Left lung (tissue), 10 donors: Measurements from ENCODE around the gene ARSA. TPM values are rescaled to one million over a fixed set of nuclear protein-coding genes. Genes with fewer than 3 reads are reported as not detected.
A peak's percentile ranks its signal among the peaks of the same experiment; 100 is the strongest.

Experiments used
- ATAC-seq: fragments of 200-7000 bp; cut with Tn5 transposase; one replicate; pipeline ENCODE4 v1.9.1; 2020; ENCODE audit warnings: moderate library complexity
- DNase-seq, 4 donors: peaks; one replicate each; pipeline ENCODE4 v3.0.0-alpha.2; 2013 to 2020
- H3K27ac ChIP-seq, 2 donors: fragments of 200-600 bp; sonication (generic) in 1 of 2; one replicate each; pipeline versions ENCODE4 v1.5.0 to v1.8.0; 2020 to 2021
- H3K27me3 ChIP-seq, 2 donors: fragments of 200-600 bp; sonication (generic) in 1 of 2; one replicate each; pipeline versions ENCODE4 v1.5.0 to v1.8.0; 2020 to 2021
- H3K36me3 ChIP-seq, 2 donors: fragments of 200-600 bp; sonication (generic) in 1 of 2; one replicate each; pipeline versions ENCODE4 v1.5.0 to v1.8.0; 2020 to 2021
- H3K4me1 ChIP-seq, 2 donors: fragments of 200-600 bp; one replicate each; pipeline ENCODE4 v1.8.0; 2021
- H3K4me3 ChIP-seq, 2 donors: fragments of 200-600 bp; sonication (generic) in 1 of 2; one replicate each; pipeline versions ENCODE4 v1.5.0 to v1.8.0; 2020 to 2021; ENCODE audit warnings: mild to moderate bottlenecking in 1 of 2
- H3K9me3 ChIP-seq, 2 donors: fragments of 200-600 bp; sonication (generic) in 1 of 2; one replicate each; pipeline versions ENCODE4 v1.5.0 to v1.8.0; 2020 to 2021
- intact Hi-C, 2 donors: fragments of 100-400 bp; cut with DNase I; formaldehyde crosslinking; loops; one replicate each; pipeline versions ENCODE4 v1.11.2 to v1.14.2; 2022
- polyA plus RNA-seq, 6 donors: library from polyadenylated mRNA; unstranded; fragments of 120-200 nt; gene quantifications; one replicate each; pipeline ENCODE4 v1.2.1, GENCODE V29; 2013; ENCODE audit not compliant: insufficient read length in 6 of 6
- total RNA-seq, 2 donors: library from RNA; stranded (reverse); fragmentation: NEBNext Ultra II Directional; extraction: Animal tissue kit (Norgen Biotek cat#: 25700); gene quantifications; one replicate each; pipeline ENCODE4 v1.2.1, GENCODE V29; 2021
- TF ChIP-seq, protein P1 (sequence below), 2 donors: fragments of 200-600 bp; sonication (generic) in 1 of 2; IDR thresholded peaks; one replicate each; pipeline versions ENCODE4 v1.5.0 to v1.8.0; 2021; ENCODE audit warnings: antibody characterized with exemption in 2 of 2
- donor health status: DM: no; HTN: yes; CAD: no.
- donor health status: DM: no; HTN: no; CAD: no.

The ARSA gene
- total and polyA plus RNA-seq, 8 donors = 17.8 to 58.0 (median 21.0) TPM

GRCh38 chr22:50603511-50604255, 24.3 kb downstream of the ARSA start:
- DNase-seq = peak in 1 of 4 donors; percentile 75
- H3K9me3 ChIP-seq = no peaks in the 10 kb centered on the region

DNA sequence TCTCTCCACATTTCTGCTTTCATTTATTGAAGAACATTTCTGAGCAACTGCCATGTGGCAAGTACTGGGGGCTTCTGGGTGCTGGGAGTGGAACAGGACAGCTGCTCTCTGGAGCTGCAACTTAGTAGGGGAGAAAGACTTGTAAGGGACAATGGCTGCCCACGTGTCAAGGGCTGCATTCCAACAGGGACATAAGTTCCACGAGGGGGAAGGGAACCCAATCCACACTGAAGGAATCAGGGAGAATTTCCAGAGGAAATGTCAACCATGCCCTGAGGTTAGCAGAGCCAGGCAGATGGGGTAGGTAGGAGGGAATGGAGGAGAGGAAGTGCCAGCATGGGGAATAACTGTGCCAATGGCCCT, 25.6 kb downstream of the ARSA start:
- TF ChIP-seq, protein P1, sequence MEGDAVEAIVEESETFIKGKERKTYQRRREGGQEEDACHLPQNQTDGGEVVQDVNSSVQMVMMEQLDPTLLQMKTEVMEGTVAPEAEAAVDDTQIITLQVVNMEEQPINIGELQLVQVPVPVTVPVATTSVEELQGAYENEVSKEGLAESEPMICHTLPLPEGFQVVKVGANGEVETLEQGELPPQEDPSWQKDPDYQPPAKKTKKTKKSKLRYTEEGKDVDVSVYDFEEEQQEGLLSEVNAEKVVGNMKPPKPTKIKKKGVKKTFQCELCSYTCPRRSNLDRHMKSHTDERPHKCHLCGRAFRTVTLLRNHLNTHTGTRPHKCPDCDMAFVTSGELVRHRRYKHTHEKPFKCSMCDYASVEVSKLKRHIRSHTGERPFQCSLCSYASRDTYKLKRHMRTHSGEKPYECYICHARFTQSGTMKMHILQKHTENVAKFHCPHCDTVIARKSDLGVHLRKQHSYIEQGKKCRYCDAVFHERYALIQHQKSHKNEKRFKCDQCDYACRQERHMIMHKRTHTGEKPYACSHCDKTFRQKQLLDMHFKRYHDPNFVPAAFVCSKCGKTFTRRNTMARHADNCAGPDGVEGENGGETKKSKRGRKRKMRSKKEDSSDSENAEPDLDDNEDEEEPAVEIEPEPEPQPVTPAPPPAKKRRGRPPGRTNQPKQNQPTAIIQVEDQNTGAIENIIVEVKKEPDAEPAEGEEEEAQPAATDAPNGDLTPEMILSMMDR (IDR thresholded peaks at IDR 0.05) = no peak
- intact Hi-C loops = no loop called here
- H3K9me3 ChIP-seq = no peaks in the 10 kb centered on the region
- H3K27ac ChIP-seq = no peak overlapping the region
- ATAC-seq (no peak), DNase-seq (no peak)
- no peak overlapping the region for H3K4me3 ChIP-seq
- no peaks in the 10 kb centered on the region for H3K36me3 ChIP-seq
- peaks cover 0 to 10% of the 10 kb centered on the region in 2 donors for H3K4me1 ChIP-seq
- peaks cover 28 to 94% of the 10 kb centered on the region in 2 donors for H3K27me3 ChIP-seq

More at GRCh38 chr22:50603511-50604255, 24.3 kb downstream of the ARSA start:
- intact Hi-C loops = no loop called here
- Histone ChIP-seq H3K4me3 (no peak overlapping the region), H3K36me3 (no peaks in the 10 kb centered on the region), H3K4me1 (peaks cover 0 to 10% of the 10 kb centered on the region in 2 donors), H3K27ac (no peak overlapping the region), H3K27me3 (peaks cover 28 to 93% of the 10 kb centered on the region in 2 donors)
- TF ChIP-seq, protein P1 (IDR thresholded peaks at IDR 0.05) = no peak
- no peak for ATAC-seq

DNA sequence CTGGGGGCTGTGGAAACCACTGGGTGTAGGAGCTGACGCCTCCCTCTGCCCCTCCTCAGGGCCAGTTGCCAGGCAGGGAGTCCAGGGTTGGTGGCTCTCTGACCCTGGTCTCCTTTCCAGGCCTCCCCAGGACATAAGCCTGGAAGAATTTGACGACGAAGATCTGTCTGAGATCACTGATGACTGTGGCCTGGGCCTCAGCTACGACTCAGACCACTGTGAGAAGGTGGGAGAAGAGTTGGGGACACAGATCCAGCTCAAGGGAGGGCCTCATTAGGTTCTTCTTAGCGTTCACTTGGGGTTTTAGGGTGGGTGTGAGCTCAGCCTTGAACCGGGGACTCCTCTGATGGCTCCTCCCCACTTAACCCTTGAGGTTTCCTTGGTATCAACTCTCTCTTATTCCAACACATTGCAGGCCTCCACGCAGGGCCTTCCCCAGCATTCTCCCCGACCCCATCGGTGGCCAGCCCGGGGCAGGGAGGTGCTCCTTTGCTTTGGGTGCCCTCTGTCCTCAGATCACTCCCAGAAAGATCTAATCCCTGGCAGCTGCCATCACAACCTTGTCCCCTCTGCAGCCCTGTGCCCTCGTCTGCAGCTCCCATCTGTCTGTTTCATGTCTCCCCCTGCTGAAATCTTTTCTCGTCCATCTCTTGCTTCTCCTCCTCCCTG, 26.1 kb downstream of the ARSA start:
- peaks cover 28 to 89% of the 10 kb centered on the region in 2 donors for H3K27me3 ChIP-seq
- no peaks in the 10 kb centered on the region for H3K9me3 ChIP-seq
- peaks cover 0 to 10% of the 10 kb centered on the region in 2 donors for H3K4me1 ChIP-seq
- H3K36me3 ChIP-seq = no peaks in the 10 kb centered on the region
- no peak overlapping the region for H3K4me3 ChIP-seq
- TF ChIP-seq, protein P1 (IDR thresholded peaks at IDR 0.05) = no peak
- no peak overlapping the region for H3K27ac ChIP-seq
- ATAC-seq (no peak), DNase-seq (peak in 1 of 4 donors; percentile 54)
- intact Hi-C loops = no loop called here

GRCh38 chr22:50600967-50601668, 26.8 kb downstream of the ARSA start:
- H3K27ac ChIP-seq = no peak overlapping the region
- no peaks in the 10 kb centered on the region for H3K36me3 ChIP-seq
- TF ChIP-seq, protein P1 (IDR thresholded peaks at IDR 0.05) = no peak
- DNase-seq = peak in 1 of 4 donors; percentile 76
- intact Hi-C loops = no loop called here
- no peaks in the 10 kb centered on the region for H3K9me3 ChIP-seq
- peaks cover 28 to 82% of the 10 kb centered on the region in 2 donors for H3K27me3 ChIP-seq
- no peak for ATAC-seq
- peak overlapping the region in 1 of 2 donors; percentile 38 for H3K4me3 ChIP-seq
- peaks cover 0 to 10% of the 10 kb centered on the region in 2 donors for H3K4me1 ChIP-seq

- DNase-seq = peak in 1 of 4 donors; percentile 76
- Histone ChIP-seq H3K36me3 (no peaks in the 10 kb centered on the region), H3K4me1 (peaks cover 0 to 10% of the 10 kb centered on the region in 2 donors), H3K27me3 (peaks cover 28 to 76% of the 10 kb centered on the region in 2 donors), H3K9me3 (no peaks in the 10 kb centered on the region), H3K27ac (no peak within 1 kb of the TSS), H3K4me3 (peak within 1 kb of the TSS; percentile 13 to 38)
- intact Hi-C loops = no loop called here
- TF ChIP-seq, protein P1 (IDR thresholded peaks at IDR 0.05) = no peak
- peak; percentile 55 for ATAC-seq
Observed at GRCh38 chr22:50600538-50600937, 27.4 kb downstream of the ARSA start, which contains the start of gene MAPK8IP2. MAPK8IP2 (plus strand) TSS chr22:50600793; CDS start chr22:50600819, 26 bp downstream.
